Measurements from ENCODE around the gene SFXN2. TPM values are rescaled to one million over a fixed set of nuclear protein-coding genes. Genes with fewer than 3 reads are reported as not detected.
A peak's percentile ranks its signal among the peaks of the same experiment; 100 is the strongest.

SFXN2 gene
- total RNA-seq, 6 experiments from 2014 or later: 7.1 to 29.7 (median 16.5) TPM

DNA sequence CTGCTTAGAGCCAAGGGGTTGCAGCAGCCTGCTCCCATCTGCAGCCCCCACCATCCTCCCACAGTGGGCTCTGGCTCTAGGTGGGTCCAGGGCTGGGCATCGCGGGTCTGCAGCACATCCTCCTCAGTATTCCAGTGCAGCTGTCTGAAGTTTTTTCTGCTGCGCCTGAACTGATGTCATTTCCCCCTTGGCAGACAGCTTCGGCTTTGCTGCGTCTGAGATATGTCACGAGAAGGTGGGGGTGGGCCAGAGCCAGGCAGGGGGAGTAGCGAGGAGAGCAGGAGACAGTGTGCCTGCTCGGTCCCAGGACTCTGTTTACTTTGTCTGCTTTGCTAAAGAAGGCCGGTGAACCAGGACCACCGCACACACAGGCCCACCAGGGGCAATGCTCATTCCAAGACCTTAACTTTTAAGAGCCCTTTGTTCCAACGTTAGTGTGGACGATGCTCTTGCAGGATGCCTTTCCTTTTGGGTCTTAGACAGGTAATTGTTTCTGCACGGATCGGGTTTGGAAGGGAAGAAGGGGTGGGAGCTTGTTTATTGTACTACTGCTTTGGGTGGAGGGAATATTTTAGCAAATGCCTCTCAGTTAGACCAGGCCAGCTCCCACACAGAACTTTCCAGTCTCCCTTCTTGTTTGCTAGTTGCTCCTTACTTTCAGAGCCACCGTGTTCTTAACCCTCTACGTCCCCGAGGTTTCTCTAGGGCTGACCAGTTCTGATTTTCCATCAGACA is 61.7 kb downstream of the SFXN2 start:
- Histone ChIP-seq H3K9me3 (no peaks in the 10 kb centered on the region), H3K4me1 (peaks cover 5 to 87% (median 31%) of the 10 kb centered on the region in 4 donors), H3K27ac (peak overlapping the region; percentile 90 to 94 (median 91)), H3K27me3 (no peaks in the 10 kb centered on the region), H3K4me3 (peak overlapping the region; percentile 8 to 28 (median 22)), H3K36me3 (no peaks in the 10 kb centered on the region)
- 36% methylated on average over 9 of the region's 17 CpGs for WGBS (ENCODE audit: insufficient coverage, low coverage, low lambda C conversion rate, missing lambda C conversion rate)
- DNase-seq: peak; percentile 64 to 73 (median 69)
- ATAC-seq: peak; percentile 46 to 65 (median 62)
- TF ChIP-seq, protein P1, sequence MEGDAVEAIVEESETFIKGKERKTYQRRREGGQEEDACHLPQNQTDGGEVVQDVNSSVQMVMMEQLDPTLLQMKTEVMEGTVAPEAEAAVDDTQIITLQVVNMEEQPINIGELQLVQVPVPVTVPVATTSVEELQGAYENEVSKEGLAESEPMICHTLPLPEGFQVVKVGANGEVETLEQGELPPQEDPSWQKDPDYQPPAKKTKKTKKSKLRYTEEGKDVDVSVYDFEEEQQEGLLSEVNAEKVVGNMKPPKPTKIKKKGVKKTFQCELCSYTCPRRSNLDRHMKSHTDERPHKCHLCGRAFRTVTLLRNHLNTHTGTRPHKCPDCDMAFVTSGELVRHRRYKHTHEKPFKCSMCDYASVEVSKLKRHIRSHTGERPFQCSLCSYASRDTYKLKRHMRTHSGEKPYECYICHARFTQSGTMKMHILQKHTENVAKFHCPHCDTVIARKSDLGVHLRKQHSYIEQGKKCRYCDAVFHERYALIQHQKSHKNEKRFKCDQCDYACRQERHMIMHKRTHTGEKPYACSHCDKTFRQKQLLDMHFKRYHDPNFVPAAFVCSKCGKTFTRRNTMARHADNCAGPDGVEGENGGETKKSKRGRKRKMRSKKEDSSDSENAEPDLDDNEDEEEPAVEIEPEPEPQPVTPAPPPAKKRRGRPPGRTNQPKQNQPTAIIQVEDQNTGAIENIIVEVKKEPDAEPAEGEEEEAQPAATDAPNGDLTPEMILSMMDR (IDR thresholded peaks at IDR 0.05): no peak
- TF ChIP-seq POLR2A (IDR thresholded peaks at IDR 0.05): peak; percentile 65
- intact Hi-C loops (cut with DNase I): no loop called here

DNA sequence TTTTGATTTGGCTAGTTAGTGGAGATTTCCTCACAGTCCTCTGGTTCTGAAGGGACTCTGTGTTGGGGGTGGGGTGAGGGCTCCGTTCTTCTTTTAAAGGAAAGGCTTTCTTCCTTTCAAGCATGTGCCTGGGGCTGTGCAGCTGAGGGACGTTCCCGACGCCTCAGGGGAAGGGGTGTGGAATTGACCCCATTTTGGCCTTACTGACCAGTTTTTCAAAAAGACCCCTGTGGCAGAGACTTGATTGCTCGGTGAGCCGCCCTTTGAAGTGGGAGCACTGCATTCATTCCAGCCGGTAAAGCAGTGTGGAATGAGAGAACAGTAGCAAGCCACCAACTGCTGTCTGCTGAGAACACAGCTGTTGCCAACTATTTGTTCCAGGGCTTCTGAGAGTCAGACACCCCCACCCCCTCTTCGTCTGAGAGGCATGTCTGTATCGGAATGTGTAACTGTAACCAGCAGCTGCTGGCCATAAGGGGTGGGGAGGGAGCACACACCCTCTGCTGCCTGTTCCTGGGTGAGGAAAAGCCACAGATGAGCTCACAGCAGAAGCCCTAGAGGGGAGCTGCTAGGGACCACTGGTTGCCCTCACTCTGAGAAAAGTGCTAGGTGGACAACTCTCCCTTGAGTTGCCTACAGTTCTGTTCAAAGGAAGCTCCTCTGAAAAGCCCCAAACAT is 62.5 kb downstream of the SFXN2 start:
- intact Hi-C loops (cut with DNase I): no loop called here
- H3K27ac ChIP-seq: peak overlapping the region; percentile 90 to 94 (median 91)
- peak overlapping the region in 2 of 3 donors; percentile 8 to 28 for H3K4me3 ChIP-seq
- no peaks in the 10 kb centered on the region for H3K36me3 ChIP-seq
- WGBS (ENCODE audit: insufficient coverage, low coverage, low lambda C conversion rate, missing lambda C conversion rate): 60% methylated on average over 4 of the region's 9 CpGs
- ATAC-seq: peak; percentile 23 to 42 (median 26)
- no peaks in the 10 kb centered on the region for H3K9me3 ChIP-seq
- no peaks in the 10 kb centered on the region for H3K27me3 ChIP-seq
- DNase-seq: no peak
- H3K4me1 ChIP-seq: peaks cover 6 to 96% (median 38%) of the 10 kb centered on the region in 4 donors
- TF ChIP-seq POLR2A (IDR thresholded peaks at IDR 0.05): peak; percentile 33
- TF ChIP-seq, protein P1 (IDR thresholded peaks at IDR 0.05): no peak

DNA sequence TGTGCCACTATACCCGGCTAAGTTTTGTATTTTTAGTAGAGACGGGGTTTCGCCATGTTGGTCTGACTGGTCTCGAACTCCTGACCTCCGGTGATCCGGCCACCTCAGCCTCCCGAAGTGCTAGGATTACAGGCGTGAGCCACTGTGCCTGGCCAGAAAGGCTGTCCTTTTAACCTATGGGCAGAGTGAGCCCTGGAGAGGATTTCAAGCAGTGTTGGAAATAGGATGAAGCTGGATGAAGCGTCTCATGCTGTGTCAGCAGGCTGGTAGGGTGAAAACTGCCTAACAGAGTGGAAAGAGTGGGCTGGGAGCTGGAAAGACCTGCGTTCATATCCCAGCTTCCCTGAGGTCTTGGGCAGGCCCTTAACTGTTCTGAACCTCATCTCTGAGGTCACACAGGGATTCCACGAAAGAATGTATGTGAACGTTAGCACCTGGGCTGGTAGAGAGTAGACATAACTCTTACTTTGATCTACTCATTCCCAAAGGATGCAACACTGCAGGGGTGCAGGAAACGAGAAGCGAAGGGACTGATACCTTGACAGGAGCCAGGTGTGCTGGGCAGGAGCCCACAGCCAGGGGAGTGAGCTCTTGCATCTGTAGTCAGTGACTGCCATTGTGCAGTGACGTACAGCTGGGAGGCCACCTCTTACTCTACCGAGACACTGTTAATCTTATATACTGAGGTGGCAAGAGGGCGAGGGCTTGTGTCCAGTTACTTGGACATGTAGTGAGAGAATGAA is 63.4 kb downstream of the SFXN2 start:
- WGBS (ENCODE audit: insufficient coverage, low coverage, low lambda C conversion rate, missing lambda C conversion rate): 79% methylated on average over 13 of the region's 17 CpGs
- intact Hi-C loops (cut with DNase I): no loop called here
- H3K4me3 ChIP-seq: no peak overlapping the region

DNA sequence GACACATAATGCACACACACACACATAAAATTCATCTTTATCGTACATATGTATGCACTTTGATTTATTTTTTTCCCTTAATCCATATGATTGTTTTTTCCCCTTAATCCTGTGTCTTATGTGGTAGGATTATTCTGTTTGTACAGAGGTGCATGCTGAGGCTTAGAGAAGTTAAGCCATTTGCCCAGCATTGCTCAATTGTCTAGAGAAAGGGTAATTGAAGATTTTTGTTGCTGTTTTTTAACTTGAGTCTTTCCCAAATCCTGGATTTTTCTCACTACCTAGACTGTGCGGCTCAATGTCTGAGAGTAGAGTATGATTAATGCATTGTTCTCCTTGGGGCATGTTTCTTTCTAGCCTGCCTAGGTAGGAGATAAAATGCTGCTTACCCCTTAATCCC is 64.3 kb downstream of the SFXN2 start:
- TF ChIP-seq, protein P1 (IDR thresholded peaks at IDR 0.05): no peak
- TF ChIP-seq POLR2A (IDR thresholded peaks at IDR 0.05): no peak
- ATAC-seq (no peak), DNase-seq (no peak)
- Histone ChIP-seq H3K4me1 (peaks cover 6 to 98% (median 47%) of the 10 kb centered on the region in 4 donors), H3K27me3 (no peaks in the 10 kb centered on the region), H3K36me3 (no peaks in the 10 kb centered on the region), H3K9me3 (no peaks in the 10 kb centered on the region), H3K27ac (no peak overlapping the region), H3K4me3 (no peak overlapping the region)
- WGBS (ENCODE audit: insufficient coverage, low coverage, low lambda C conversion rate, missing lambda C conversion rate): 89% methylated on average over 2 of the region's 2 CpGs
- intact Hi-C loops (cut with DNase I): no loop called here

More for the DNA sequence above, 63.4 kb downstream of the SFXN2 start:
- H3K9me3 ChIP-seq: no peaks in the 10 kb centered on the region
- DNase-seq (no peak), ATAC-seq (no peak)
- peaks cover 6 to 97% (median 43%) of the 10 kb centered on the region in 4 donors for H3K4me1 ChIP-seq
- TF ChIP-seq, protein P1 (IDR thresholded peaks at IDR 0.05): no peak
- no peak for TF ChIP-seq POLR2A (IDR thresholded peaks at IDR 0.05)
- peak overlapping the region; percentile 90 to 94 (median 91) for H3K27ac ChIP-seq
- H3K27me3 ChIP-seq: no peaks in the 10 kb centered on the region
- H3K36me3 ChIP-seq: no peaks in the 10 kb centered on the region

Measured in right lobe of liver (tissue), 6 donors.